Activated CD4-positive, alpha-beta T cell treated with anti-CD3 and anti-CD28 coated beads, Interleukin-2, amount 50 U/mL, for 16 hours (primary cell): ENCODE data around the gene UGP2.
"Not testable (repeated sequence)": the region's sequence is repeated elsewhere in the genome, so short reads cannot be mapped to it uniquely, and the experiment has no call there.

Source experiments
- DNase-seq: peaks from one replicate; pipeline ENCODE4 v3.0.0-alpha.2; 2020

UGP2 gene

DNA sequence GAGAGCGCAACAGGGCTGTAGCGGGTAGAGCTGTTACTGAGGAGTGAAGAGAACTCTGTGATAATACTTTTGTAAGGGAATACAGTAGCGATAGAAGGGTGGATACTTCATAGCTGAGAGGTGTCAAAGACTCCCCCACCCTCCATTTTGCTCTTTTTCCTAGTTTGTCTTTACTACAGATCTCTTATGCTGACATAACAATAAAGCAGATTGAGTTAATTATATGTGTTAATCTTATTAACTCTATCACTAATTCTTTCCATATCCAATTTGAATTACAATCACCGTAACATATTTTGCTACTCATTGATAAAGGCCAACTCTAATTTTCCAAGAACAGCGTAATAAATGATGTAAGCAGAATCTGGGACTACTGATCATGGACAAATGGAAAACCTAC, 57.1 kb downstream of the UGP2 start:
- no peak for DNase-seq

DNA sequence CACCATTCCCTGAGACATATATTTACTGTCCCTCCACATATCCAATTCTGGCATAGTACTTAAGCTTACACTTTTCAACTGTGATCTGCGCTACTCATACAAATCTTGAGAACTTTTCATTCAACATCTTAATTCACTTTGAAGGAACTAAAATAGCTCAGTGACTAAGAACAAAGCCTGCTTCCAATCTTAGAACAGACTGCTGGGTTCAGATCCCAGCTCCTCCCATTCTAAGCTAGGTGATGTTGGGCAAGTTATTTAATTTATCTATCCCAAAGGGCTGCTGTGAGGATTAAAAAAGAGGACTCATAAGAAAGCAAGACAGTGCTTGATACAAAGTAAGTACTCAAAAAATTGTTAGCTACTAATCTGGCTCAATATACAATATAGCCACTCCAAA, 57.9 kb downstream of the UGP2 start:
- DNase-seq, result no peak

DNA sequence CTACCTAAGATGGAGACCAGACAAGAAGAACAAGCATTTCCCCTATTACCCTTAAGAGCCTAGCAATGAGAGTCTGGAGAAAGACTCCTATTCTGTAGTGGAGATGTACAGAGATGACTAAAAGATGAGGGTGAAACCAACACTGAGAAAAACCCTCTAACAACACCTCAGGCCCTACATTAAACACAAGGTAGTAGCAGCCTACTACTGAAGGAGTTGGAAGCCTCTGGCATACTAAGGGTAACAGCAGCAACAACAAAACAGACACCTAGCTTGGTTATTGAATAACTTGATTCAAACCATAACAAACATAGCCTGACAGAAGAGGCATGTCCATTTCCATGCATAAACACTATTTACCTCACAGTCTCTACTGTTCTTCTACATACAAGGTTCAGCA, 60.5 kb downstream of the UGP2 start:
- DNase-seq, result no peak

DNA sequence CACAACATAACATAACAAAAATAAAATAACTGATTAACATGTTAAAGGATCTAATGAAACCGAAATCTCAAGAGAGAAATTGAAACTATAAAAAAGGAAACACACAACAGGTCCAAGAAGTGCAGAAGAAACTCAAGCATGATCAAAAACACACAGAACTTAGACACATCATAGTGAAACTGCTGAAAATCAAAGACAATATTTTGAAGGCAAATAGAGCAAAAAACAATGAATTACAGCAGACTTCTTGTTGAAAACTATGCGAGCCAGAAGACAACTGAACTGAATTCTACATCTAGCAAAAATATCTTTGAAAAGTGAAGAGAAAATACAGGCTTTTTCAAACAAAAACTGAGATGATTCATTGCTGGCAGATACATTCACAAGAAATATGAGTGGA, 61.3 kb downstream of the UGP2 start:
- DNase-seq, result peak; percentile 49

DNA sequence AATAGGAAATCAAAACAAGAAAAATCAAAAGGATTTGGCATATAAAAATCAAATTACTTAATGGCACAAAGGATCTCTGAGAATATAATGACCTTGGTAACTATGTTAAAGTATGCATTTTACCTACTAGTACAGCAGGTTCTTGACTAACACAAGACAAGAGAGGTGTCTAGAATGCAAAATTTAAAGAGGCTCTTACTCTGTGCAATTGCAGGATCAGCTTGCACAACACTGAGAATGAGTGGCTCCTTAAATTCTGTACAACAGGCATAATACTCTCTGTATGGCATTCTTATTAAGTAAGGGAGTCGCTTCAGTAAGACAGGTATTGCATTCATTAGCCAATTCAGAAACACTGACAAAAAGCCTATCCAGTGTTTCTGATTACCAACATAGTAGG, 72.6 kb downstream of the UGP2 start:
- no peak for DNase-seq

DNA sequence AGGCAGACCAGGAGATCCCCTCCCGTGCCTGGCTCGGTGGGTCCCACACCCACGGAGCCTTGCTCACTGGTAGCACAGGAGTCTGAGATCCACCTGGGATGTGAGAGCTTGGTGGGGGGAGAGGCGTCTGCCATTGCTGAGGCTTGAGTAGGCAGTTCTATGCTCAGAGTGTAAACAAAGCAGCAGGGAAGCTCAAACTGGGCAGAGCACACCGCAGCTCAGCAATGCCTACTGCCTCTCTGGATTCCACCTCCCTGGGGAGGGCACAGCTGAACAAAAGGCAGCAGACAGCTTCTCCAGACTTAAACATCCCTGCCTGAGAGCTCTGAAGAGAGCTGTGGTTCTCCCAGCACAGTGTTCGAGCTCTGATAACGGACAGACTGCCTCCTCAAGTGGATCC, 85.1 kb downstream of the UGP2 start:
- DNase-seq, result no peak

DNA sequence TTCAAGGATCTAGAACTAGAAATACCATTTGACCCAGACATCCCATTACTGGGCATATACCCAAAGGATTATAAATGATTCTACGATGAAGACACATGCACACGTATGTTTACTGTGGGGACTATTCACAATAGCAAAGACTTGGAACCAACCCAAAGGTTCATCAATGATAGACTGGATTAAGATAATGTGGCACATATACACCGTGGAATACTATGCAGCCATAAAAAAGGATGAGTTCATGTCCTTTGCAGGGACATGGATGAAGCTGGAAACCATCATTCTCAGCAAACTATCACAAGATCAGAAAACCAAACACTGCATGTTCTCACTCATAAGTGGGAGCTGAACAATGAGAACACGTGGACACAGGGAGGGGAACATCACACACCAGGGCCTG, 90.4 kb downstream of the UGP2 start:
- DNase-seq, result not testable (repeated sequence)
